ENCODE results near the gene RHOXF1. TPM values are rescaled to one million over a fixed set of nuclear protein-coding genes. Genes with fewer than 3 reads are reported as not detected.
"Not testable (repeated sequence)": the region's sequence is repeated elsewhere in the genome, so short reads cannot be mapped to it uniquely, and the experiment has no call there.

RHOXF1 gene
- total RNA-seq, 1 donor from 2014 or later: not detected

DNA sequence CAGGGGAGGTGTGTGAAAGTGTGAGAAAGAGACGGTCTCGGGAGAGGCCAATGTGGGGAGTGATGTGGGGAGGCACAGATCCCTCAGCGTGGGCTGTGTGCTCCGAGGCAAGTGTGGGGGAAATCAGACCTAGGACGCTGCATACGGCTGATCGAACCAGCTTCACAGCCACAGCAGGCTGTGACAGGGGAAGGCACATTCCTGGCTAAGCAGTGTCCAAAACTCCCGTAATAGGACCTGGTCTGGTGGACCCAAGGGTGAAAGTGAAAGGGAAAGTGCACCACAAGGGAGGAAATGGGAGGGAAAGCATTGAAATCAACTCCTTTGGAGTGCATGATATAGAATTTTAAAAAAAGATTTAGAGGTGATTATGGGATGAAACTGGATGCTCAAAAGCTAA is 31.8 kb upstream of the RHOXF1 start:
- no peak for FAIRE-seq
- no peak for DNase-seq (ENCODE audit: low read depth)
- Mint-ChIP-seq H3K27ac (ENCODE audit: unreplicated experiment) (no peak overlapping the region), H3K4me1 (ENCODE audit: low read depth, unreplicated experiment) (peaks cover 2% of the 10 kb centered on the region), H3K36me3 (ENCODE audit: low read depth, unreplicated experiment) (no peaks in the 10 kb centered on the region), H3K9me3 (ENCODE audit: unreplicated experiment) (peaks cover 4% of the 10 kb centered on the region), H3K4me3 (ENCODE audit: unreplicated experiment) (no peak overlapping the region), H3K27me3 (ENCODE audit: low read depth, unreplicated experiment) (no peaks in the 10 kb centered on the region)
- H2AFZ ChIP-seq (ENCODE audit: low read depth, low read length): no peak overlapping the region
- no peaks in the 10 kb centered on the region for H3K27me3 ChIP-seq (ENCODE audit: insufficient read depth, low read length)
- no peak overlapping the region for H3K9ac ChIP-seq (ENCODE audit: low read length)
- H3K9me3 ChIP-seq (ENCODE audit: insufficient read depth, low read depth, low read length): no peaks in the 10 kb centered on the region
- H3K4me3 ChIP-seq (ENCODE audit: insufficient read depth, low read depth, low read length): no peak overlapping the region
- no peaks in the 10 kb centered on the region for H4K20me1 ChIP-seq (ENCODE audit: insufficient read depth, low read length)
- no peak for TF ChIP-seq CTCF (IDR thresholded peaks at IDR 0.05; ENCODE audit: insufficient read depth, low read depth, low read length)
- TF ChIP-seq EZH2 (IDR thresholded peaks at IDR 0.05; ENCODE audit: insufficient read depth, low read length): no peak
- H3K4me2 ChIP-seq (ENCODE audit: low read length): no peak overlapping the region
- no peaks in the 10 kb centered on the region for H3K4me1 ChIP-seq (ENCODE audit: insufficient read depth, low read length)
- no peaks in the 10 kb centered on the region for H3K36me3 ChIP-seq (ENCODE audit: insufficient read depth, low read length)
- no peak overlapping the region for H3K27ac ChIP-seq (ENCODE audit: low read depth, low read length)
- no peaks in the 10 kb centered on the region for H3K79me2 ChIP-seq (ENCODE audit: insufficient read depth, low read length)

GRCh38 chrX:120146323-120146722 is 30.6 kb upstream of the RHOXF1 start:
- not testable (repeated sequence) for H3K36me3 Mint-ChIP-seq (ENCODE audit: low read depth, unreplicated experiment); H3K4me2 ChIP-seq (ENCODE audit: low read length); H3K79me2 ChIP-seq (ENCODE audit: insufficient read depth, low read length); FAIRE-seq; H3K9me3 Mint-ChIP-seq (ENCODE audit: unreplicated experiment); H2AFZ ChIP-seq (ENCODE audit: low read depth, low read length); H3K9ac ChIP-seq (ENCODE audit: low read length); H3K4me3 ChIP-seq (ENCODE audit: insufficient read depth, low read depth, low read length); DNase-seq (ENCODE audit: low read depth); H4K20me1 ChIP-seq (ENCODE audit: insufficient read depth, low read length); H3K4me3 Mint-ChIP-seq (ENCODE audit: unreplicated experiment); H3K27ac ChIP-seq (ENCODE audit: low read depth, low read length); H3K27me3 Mint-ChIP-seq (ENCODE audit: low read depth, unreplicated experiment); H3K9me3 ChIP-seq (ENCODE audit: insufficient read depth, low read depth, low read length); H3K27me3 ChIP-seq (ENCODE audit: insufficient read depth, low read length); H3K4me1 Mint-ChIP-seq (ENCODE audit: low read depth, unreplicated experiment); H3K4me1 ChIP-seq (ENCODE audit: insufficient read depth, low read length); H3K36me3 ChIP-seq (ENCODE audit: insufficient read depth, low read length); H3K27ac Mint-ChIP-seq (ENCODE audit: unreplicated experiment)

DNA sequence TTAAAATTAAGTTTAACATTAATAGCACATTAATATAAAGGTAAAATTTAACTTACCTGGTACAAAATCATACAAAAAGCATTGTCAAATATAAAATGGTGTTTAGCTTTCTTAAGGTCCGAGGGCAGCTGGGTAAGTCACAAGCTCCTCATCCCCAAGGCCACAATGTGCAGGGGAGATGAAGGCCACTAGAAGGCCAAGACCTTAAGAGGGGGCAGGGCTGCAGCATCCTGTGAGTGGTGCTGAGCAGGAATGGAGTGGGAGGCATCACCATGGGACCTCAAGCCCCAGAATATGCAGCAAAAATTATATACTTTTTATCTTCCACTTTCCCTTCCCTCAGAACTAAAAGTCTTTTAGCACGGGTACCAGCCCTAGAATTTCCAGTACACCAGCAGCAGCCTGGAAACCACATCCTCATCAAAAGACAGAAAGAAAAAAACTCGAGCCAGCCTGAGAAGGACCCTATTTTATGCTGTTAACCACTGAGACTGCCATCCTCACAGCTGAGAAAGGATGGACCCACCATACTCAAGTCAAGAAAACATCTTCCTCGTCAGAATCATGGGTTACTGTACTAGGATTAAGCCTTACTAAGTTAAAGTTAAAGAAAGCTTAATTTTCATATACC is 29.7 kb upstream of the RHOXF1 start:
- Histone ChIP-seq H3K79me2 (ENCODE audit: insufficient read depth, low read length) (no peaks in the 10 kb centered on the region), H3K4me2 (ENCODE audit: low read length) (no peak overlapping the region), H4K20me1 (ENCODE audit: insufficient read depth, low read length) (no peaks in the 10 kb centered on the region), H3K4me3 (ENCODE audit: insufficient read depth, low read depth, low read length) (no peak overlapping the region), H3K4me1 (ENCODE audit: insufficient read depth, low read length) (no peaks in the 10 kb centered on the region), H2AFZ (ENCODE audit: low read depth, low read length) (no peak overlapping the region), H3K9ac (ENCODE audit: low read length) (no peak overlapping the region), H3K27ac (ENCODE audit: low read depth, low read length) (no peak overlapping the region), H3K9me3 (ENCODE audit: insufficient read depth, low read depth, low read length) (no peaks in the 10 kb centered on the region), H3K36me3 (ENCODE audit: insufficient read depth, low read length) (no peaks in the 10 kb centered on the region), H3K27me3 (ENCODE audit: insufficient read depth, low read length) (no peaks in the 10 kb centered on the region)
- no peak for FAIRE-seq
- H3K36me3 Mint-ChIP-seq (ENCODE audit: low read depth, unreplicated experiment): no peaks in the 10 kb centered on the region
- H3K4me1 Mint-ChIP-seq (ENCODE audit: low read depth, unreplicated experiment): peaks cover 2% of the 10 kb centered on the region
- no peak overlapping the region for H3K4me3 Mint-ChIP-seq (ENCODE audit: unreplicated experiment)
- H3K27me3 Mint-ChIP-seq (ENCODE audit: low read depth, unreplicated experiment): no peaks in the 10 kb centered on the region
- H3K27ac Mint-ChIP-seq (ENCODE audit: unreplicated experiment): no peak overlapping the region
- peaks cover 4% of the 10 kb centered on the region for H3K9me3 Mint-ChIP-seq (ENCODE audit: unreplicated experiment)
- TF ChIP-seq EZH2 (IDR thresholded peaks at IDR 0.05; ENCODE audit: insufficient read depth, low read length) (no peak), CTCF (IDR thresholded peaks at IDR 0.05; ENCODE audit: insufficient read depth, low read depth, low read length) (no peak)
- no peak for DNase-seq (ENCODE audit: low read depth)
